GM18511 (cell line): Measurements from ENCODE around the gene ARIH1.

Source experiments
- ATAC-seq: cut with Tn5 transposase; IDR thresholded peaks from one replicate; pipeline ENCODE4 v1.9.1; 2021; ENCODE audit warnings: mild to moderate bottlenecking, moderate library complexity; ENCODE audit not compliant: unreplicated experiment

The ARIH1 gene

DNA sequence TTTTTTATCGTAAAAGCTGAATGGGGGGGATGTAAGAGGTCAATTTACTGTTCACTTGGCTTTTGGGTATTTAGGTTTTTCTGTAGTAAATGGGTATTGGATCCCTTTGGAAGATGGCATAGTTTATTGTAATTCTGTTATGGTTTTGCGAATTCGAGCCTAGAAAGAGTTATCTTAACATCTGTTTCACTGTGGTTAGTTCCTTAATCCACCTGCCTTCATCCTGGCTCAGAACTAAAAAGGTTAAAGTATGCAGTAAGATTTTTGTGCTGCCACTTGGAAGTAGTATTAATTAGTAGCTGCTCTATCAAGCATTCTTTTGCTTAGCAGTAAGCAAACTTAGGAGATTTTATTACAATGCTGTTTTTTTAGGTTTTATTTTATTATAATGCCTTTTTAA is 62.4 kb downstream of the ARIH1 start:
- no peak for ATAC-seq

GRCh38 chr15:72538931-72539330 is 64.8 kb downstream of the ARIH1 start:
- ATAC-seq = no peak

GRCh38 chr15:72540606-72541237 is 66.6 kb downstream of the ARIH1 start:
- no peak for ATAC-seq

GRCh38 chr15:72541674-72542073 is 67.5 kb downstream of the ARIH1 start:
- no peak for ATAC-seq

GRCh38 chr15:72545156-72545555 is 71.0 kb downstream of the ARIH1 start:
- no peak for ATAC-seq

GRCh38 chr15:72554471-72555425 is 80.6 kb downstream of the ARIH1 start:
- no peak for ATAC-seq

- ATAC-seq = no peak
Measured at GRCh38 chr15:72559781-72560180, 85.7 kb downstream of the ARIH1 start.

GRCh38 chr15:72560458-72560857 is 86.3 kb downstream of the ARIH1 start:
- no peak for ATAC-seq

- no peak for ATAC-seq
Measured at GRCh38 chr15:72562386-72562785, 88.3 kb downstream of the ARIH1 start.

DNA sequence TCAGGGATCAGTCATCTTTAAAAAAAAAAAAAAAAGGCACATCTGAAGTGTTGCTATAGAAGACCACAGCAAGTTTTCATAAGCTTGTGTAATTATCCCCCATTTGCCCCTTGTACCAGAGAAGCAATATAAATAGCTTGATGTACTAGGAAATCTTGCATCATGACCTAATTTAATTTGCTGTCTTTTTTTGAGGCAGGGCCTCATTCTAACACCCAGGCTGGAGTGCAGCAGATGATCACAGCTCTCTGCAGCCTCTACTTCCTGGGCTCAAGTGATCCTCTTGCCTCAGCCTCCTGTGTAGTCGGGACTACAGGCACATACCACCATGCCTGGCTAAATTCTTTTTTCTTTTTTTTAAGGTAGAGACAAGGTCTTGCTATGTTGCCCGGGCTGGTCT is 88.7 kb downstream of the ARIH1 start:
- ATAC-seq = no peak

- ATAC-seq = no peak
Measured at GRCh38 chr15:72564091-72564490, 90.0 kb downstream of the ARIH1 start.

DNA sequence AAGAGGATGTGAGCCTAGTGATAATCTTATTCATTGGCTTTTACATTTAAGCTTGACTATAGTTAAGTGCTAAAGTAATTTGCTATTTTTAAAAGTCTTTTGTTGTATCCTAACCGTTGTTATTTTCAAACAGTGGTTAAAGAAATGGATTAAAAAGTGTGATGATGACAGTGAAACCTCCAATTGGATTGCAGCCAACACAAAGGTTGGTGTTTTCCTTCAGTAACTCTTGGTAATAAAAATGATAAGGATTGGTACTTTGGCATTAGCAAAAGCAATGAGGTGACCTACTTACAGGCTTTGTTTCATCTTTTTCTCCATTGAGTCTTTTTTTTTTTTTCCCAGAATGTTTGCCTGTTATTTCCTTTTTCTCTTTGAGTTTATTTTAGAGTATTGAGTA is 92.8 kb downstream of the ARIH1 start:
- ATAC-seq = no peak

GRCh38 chr15:72570059-72570458 is 95.9 kb downstream of the ARIH1 start:
- no peak for ATAC-seq

- no peak for ATAC-seq
Measured at GRCh38 chr15:72579814-72580213, 105.7 kb downstream of the ARIH1 start.

DNA sequence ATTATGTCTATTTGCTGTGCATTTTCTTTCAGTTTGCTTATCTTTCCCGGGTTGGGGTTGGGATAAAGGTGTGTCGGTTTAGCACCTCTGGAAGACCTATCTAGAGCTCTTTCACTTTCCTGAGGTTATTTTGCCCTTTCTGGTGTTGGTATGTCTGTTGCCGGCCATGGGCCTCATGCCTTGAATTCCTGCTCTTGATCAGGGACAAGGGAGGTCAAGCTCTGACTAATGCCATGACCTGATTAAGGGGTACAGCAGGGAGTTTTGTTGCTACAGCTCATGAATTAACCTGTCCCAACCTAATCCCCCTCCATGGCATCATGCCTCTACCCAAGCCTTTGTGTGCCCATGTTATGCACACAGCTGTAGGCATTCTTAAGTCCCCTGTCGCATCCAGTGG is 109.9 kb downstream of the ARIH1 start:
- ATAC-seq = no peak

DNA sequence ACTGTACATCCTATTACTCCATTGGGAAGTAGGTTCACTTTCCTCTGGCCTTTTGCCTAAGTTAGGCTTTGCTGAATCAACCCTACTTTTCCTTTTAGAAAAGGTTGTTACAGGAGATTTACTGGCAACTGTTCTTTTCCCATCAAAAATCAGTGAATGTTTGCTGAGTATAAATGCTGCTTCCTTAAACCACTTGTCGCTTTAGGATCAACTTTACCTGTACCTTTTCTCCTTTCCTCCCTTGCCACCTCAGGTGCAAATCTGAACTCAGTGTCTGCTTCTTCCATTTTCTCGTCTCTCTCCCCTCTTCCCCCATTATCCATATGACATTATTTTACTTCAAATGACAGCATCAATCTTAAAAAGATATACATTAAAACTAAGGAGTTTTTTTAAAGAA is 110.9 kb downstream of the ARIH1 start:
- ATAC-seq = no peak

- ATAC-seq = no peak
Measured at GRCh38 chr15:72585476-72586058, 111.4 kb downstream of the ARIH1 start.

DNA sequence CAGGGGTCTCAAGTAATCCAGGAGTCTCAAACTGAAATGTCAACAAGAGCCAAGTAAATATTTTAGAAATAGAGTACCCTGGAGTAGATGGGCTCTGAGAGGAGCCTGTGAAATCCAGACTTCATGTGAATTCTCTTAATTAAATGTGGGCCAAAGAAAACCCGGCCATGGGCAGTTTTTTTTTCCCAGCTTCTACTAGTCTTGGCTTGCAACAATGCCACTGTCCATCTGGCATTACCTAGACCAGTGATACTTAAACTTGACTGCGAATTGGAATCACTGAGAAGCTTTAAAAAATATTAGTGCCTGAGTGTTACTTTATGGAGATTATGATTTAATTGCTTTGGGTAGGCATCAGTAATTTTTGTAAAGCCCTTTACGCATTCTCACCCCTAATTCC is 114.0 kb downstream of the ARIH1 start:
- ATAC-seq = no peak

GRCh38 chr15:72590427-72590826 is 116.3 kb downstream of the ARIH1 start:
- ATAC-seq = no peak

DNA sequence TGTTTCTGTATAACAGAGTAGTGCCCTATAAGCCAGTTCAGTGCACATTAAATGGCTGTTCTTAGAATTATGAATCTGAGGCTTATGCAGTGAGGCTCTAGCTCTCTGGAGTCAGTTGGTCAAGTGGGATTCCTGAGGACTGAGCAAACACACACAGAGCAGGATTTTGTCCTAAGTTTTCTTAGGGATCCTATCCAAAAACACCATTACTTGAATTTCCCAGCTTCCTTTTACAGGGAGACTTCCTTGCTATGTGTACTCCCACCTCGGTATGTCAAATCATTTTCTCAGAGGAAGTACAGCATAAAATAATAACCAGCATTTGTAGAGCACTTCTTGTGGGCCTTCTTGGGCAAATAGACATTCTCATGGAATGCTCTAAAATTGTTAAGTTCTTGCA is 117.2 kb downstream of the ARIH1 start:
- ATAC-seq = no peak

- ATAC-seq = no peak
Measured at GRCh38 chr15:72592097-72592496, 118.0 kb downstream of the ARIH1 start.

DNA sequence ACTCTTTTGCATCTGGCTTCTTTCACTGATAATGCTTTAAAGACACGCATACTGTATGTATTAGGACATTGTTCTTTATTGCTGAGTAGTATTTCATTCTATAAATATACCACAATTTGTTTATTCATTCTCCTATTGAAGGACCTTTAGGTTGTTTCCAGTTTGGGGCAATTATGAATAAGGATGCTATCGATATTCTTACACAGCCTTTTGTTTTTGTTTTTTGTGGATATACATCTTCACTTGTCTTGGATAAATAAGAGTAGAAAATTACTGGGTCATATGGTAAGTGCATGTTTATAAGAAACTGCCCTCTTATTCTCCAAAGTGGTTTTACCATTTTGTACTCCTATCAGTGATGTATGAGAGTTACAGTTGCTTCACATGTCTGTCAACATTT is 118.5 kb downstream of the ARIH1 start:
- no peak for ATAC-seq
